GM21367 (cell line): ENCODE measurements around the gene NOL11.
"Not testable (repeated sequence)": the region's sequence is repeated elsewhere in the genome, so short reads cannot be mapped to it uniquely, and the experiment has no call there.

Experiments
- ATAC-seq: cut with Tn5 transposase; IDR thresholded peaks from one replicate; pipeline ENCODE4 v1.9.1; 2021; ENCODE audit not compliant: unreplicated experiment

The NOL11 gene

DNA sequence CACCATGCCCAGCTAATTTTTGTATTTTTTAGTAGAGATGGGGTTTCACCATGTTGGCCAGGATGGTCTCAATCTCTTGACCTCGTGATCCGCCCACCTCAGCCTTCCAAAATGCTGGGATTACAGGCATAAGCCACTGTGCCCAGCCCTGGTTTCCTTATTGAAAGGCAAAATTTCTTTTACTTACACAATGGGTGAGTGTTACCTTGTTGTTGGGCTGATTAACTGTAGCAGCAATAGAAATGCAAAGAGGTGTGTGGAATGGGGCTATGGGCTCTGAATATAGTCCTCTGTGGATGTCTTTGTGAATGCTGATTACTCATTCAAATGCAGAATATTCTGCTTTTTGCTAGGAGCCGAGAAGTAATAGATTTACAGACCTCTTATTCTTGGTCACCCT, 34.4 kb downstream of the NOL11 start:
- not testable (repeated sequence) for ATAC-seq

DNA sequence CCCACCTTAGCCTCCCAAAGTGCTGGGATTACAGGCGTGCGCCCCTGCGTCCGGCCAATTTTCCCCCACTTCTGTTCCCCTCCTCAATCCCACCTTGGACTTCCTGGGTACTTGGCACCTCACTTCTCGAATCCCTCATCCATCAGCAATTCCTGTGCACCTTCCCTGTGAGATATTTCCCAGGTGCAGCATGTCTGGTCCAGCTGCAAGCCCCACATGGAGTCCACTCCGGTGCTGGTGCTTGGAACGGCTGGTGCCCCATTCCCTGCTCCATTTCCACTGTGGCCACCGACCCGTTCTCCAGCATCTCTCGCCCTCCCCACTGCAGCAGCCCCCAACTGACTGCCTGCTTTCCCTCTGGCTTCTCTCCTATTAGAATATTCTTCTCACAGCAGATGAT, 35.3 kb downstream of the NOL11 start:
- ATAC-seq = no peak

DNA sequence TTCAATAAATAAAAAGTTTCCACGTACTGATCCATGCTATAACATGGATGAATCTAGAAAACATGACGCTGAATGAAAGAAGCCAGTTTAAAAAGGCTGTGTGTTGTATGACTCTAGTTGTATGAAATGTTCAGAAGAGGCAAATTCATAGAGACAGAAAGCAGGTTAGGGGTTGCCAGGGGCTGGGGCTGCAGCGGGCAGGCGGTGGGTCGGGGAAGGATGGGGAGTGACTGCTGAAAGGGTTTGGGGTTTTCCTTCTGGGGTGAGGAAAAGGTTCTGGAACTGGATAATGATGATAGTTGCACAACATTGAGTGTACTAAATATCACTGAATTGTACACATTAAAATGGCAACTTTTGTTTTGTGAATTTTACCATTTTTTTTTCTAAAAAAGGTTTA, 36.3 kb downstream of the NOL11 start:
- ATAC-seq = no peak

DNA sequence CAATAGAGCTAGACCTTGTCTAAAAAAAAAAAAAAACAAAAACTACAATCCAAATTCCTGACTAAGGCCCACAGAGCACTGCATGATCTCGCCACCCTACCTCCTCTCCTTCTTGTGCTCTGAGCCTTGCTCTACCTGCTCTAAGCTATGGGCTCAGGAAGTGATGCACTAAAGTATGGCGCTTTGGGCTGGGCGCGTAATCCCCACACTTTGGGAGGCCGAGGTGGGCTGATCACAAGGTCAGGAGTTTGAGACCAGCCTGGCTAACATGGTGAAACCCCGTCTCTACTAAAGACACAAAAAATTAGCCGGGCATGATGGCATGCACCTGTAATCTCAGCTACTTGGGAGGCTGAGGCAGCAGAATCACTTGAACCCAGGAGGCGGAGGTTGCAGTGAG, 37.0 kb downstream of the NOL11 start:
- ATAC-seq = not testable (repeated sequence)

DNA sequence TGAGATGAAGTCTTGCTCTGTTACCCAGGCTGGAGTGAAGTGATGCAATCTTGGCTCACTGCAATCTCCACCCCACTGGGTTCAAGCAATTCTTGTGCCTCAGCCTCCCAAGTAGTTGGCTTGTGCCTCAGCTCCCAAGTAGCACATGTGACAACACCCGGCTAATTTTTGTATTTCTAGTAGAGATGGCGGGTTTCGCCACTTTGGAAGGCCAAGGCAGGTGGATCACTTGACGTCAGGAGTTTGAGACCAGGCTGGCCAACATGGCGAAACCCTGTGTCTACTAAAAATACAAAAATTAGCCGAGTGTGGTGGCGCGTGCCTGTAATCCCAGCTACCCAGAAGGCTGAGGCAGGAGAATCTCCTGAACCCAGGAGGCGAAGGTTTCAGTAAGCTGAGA, 39.0 kb downstream of the NOL11 start:
- not testable (repeated sequence) for ATAC-seq

DNA sequence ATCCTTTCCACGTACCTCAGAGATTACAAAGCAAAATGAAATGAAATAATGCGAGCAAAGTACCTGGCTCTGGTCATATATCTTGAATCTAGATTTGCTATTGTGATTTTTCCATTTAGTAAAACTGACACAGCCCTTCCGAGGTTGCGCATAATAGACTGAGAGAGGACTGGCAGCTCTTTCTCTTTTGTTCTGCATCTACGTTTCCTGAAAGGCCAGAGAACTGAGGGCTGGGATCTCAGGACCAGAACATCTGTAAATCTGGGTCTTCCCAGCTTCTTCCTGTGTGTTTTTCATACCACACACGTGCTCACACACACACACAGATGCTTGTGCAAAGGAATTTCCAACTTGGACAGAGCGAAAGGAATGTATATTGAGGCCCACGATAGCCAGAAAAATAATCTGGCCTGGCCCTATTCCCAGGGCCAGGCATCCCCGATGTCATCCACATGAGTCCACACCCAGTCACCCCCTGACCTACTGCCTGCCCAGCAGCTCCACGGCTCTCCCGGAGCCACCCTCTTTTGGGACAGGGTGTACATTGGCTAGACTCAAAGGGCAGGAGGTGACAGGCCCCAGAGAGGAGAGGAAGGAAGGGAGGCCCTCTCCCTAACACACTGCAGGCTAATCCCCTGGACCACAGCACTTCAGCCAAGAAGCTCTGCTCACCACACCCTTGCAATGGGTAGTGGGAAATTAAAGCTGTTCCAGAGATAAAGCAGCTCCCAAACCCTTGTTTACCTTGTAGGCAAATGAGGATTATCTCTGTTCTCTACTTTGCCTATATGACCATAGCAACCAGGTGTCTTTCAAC, 41.8 kb downstream of the NOL11 start:
- no peak for ATAC-seq

DNA sequence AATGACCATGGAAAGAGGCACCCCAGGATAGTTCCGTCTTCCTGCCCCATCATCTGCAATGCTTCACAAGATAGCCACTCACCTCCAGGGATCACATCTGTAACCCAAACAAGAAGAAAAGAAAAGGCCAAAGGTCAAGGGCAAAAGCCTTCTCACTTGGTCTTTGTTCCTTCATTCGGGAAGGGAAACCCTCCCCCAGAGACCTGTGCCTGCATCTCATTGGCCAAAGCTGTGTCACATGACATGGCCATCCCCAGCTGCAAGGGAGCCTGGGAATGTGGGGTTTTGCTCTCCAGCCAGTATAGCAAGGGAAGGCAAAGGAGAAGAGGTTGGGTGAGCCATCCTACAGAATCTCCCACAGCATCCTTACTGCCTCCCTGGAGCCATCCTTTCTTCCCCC, 47.9 kb downstream of the NOL11 start:
- no peak for ATAC-seq

DNA sequence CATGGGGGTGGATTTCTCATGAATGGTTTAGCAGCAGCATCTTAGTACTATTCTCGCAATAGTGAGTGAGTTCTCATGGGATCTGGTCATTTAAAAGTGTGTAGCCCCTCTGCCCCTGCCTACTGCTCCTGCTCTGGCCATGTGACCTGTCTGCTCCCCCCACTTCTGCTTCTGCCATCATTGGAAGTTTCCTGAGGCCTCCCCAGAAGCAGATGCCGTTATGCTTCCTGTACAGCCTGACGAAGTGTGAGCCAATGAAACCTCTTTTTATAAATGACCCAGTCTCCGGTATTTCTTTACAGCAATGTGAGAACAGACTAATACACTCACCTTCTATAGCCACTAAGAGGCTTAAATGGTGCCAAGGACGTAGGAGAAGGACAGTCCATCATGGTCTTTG, 51.5 kb downstream of the NOL11 start:
- no peak for ATAC-seq

DNA sequence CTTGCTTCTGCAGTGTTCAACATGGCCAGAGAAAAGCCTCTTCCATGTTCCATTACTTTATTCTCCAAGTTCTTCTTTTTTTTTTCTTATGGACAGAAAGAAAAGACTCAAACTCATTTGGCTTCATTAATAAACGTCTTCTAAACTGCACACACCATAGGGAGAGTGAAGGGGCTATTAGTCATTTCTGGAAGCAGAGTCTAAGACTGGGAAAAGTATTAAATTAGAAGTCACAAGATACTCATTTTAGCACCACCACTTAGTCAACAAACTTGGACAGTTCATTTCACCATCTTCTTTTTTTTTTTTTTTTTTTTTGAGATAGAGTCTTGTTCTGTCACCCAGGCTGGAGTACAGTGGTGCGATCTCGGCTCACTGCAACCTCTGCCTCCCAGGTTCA, 52.8 kb downstream of the NOL11 start:
- no peak for ATAC-seq

DNA sequence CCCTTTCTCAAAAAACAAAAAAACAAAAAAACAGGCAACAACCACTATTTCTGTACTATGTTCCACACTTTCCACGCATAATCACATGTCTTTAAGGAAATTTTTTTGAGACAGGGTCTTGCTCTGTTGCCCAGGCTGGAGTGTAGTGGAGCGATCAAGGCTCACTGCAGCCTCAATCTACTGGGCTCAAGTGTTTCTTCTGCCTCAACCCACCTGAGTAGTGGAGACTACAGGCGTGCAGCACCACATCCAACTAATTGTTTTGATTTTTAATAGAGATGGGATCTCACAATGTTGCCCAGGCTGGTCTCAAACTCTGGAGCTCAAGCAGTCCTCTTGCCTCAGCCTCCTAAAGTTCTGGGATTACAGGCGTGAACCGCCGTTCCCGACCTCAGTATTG, 54.9 kb downstream of the NOL11 start:
- ATAC-seq = no peak

DNA sequence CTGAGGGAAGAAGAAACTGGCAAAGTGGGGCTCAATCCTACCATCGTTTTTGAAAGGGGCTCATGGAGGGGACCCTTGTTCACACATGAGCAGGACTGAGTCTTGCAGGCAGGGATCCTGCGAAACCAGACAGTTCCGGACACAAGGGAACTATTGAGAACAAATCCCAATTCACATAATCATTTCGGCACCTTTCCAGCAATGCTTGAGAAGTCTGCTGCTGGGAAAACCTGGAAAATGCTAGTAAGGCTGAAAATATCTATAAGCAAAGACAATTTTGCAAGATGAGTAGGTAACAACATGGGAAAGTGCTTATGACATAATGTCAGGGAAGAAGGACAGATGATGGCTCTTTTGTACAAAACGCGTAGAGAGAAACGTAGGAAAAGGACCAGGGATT, 55.5 kb downstream of the NOL11 start:
- no peak for ATAC-seq

DNA sequence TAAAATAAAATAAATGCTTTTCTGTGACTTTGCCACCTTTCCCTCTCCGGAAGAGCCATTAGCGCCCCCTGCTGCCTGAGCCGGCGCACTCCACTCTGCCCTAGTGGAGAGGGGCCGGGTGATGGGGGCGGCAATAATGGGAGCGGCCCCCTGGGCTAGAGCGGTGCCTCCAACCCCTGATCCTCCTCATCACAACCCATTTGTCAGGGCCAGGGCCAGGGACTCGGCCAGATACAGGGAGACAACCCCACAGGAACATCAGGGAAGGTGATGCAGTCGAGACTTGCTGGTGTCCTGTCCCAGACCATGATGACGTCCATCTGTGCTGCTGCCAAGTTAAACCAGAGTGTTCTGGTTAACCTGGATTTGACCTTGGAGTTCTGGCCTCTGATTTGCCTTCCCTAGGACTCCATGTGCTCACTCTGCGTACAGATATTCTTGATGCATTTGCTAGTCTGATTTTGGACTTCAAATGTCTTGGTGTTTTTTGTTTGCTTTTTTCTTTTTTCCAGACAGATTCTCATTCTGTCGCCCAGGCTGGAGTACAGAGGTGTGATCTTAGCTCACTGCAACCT, 61.4 kb downstream of the NOL11 start:
- no peak for ATAC-seq

DNA sequence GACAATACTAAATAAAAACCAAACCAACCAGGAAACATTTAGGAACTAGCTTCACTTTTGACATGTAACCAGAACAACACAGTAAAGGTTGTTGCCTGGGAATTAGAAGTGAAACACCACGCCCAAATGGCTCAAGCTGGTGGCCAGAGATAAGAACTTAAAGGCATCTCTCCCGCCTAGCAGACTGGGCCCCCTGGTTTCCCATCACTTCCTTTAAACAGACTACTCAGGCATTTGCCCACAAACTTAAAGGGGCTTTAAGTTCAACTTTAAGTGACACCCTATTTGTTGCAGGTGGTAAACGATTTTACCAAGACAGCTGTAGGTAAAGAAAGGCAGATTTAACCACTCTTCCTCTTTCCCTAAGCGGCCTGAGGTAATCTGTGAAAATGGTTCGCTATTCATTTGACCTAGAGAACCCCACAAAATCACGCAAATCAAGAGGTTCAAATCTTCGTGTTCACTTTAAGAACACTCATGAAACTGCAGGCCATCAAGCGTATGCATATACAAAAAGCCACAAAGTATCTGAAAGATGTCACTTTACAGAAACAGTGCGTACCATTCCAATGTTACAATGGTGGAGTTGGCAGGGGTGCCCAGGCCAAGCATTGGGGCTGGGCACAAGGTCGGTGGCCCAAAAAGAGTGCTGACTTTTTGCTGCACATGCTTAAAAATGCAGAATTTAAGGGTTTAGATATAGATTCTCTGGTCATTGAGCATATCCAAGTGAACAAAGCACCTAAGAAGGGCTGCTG, 66.8 kb downstream of the NOL11 start:
- no peak for ATAC-seq

DNA sequence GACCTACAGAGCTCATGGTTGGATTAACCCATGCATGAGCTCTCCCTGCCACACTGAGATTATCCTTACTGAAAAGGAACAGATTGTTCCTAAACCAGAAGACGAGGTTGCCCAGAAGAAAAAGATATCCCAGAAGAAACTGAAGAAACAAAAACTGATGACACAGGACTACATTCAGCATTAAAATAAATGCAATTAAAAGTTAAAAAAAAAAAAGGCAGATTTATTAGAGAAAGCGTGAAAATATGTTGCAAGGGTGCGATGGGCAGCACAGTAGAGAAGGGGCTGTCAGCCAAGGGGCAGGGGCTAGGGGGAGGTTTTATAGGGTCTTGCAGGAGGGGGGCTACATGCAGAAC, 67.4 kb downstream of the NOL11 start:
- no peak for ATAC-seq

DNA sequence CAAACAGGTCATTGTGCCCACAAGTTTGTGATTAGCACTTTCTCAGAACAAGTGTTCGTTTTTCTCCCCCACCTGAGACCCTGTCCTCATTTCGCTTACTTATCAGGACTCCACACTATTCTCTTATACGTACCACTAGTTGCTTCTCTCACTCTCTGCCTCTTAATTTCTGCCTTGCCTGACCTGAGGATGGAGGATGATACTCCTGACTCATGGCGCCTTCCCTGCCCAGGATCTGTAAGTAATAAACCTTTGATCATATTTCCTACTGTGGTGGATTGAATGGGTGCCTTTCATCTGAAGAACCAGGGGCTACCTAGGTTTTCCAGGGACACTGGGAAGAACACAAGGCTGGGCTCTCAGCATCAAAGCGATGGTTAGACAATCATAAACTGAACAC, 67.8 kb downstream of the NOL11 start:
- ATAC-seq = no peak
